ENCODE results near the gene RAB11FIP4.

DNA sequence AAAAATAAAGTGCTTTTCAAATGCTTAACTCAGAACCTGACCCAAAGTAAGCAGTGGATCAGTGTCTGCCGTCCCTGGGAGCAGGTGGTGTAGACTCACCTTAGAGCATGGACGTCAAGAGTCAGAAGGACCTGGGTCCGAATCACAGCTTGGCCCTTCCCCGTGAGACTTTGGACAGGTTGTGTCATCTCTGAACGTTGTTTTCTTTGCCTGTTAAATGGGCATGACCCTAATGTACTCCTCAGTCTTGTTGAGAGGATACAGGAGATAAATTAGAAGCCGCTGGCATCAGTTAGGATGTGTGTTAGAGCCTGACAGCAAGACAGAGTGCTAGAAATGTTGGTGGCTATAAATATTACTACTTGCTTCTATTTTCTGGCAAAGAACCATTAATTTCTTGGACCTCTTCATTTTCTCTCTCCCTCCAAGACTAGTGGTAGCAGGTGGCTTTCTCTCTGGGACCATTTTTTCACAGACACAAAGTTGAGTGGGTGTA, 68.8 kb downstream of the RAB11FIP4 start:
- TF ChIP-seq, protein P1, sequence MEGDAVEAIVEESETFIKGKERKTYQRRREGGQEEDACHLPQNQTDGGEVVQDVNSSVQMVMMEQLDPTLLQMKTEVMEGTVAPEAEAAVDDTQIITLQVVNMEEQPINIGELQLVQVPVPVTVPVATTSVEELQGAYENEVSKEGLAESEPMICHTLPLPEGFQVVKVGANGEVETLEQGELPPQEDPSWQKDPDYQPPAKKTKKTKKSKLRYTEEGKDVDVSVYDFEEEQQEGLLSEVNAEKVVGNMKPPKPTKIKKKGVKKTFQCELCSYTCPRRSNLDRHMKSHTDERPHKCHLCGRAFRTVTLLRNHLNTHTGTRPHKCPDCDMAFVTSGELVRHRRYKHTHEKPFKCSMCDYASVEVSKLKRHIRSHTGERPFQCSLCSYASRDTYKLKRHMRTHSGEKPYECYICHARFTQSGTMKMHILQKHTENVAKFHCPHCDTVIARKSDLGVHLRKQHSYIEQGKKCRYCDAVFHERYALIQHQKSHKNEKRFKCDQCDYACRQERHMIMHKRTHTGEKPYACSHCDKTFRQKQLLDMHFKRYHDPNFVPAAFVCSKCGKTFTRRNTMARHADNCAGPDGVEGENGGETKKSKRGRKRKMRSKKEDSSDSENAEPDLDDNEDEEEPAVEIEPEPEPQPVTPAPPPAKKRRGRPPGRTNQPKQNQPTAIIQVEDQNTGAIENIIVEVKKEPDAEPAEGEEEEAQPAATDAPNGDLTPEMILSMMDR (IDR thresholded peaks at IDR 0.05) = no peak
- TF ChIP-seq SIN3A (IDR thresholded peaks at IDR 0.05; ENCODE audit: borderline replicate concordance, insufficient read depth, low read depth, low read length) (no peak), POLR2AphosphoS5 (IDR thresholded peaks at IDR 0.05; ENCODE audit: low read depth, low read length) (no peak)
- TF ChIP-seq, protein P2, sequence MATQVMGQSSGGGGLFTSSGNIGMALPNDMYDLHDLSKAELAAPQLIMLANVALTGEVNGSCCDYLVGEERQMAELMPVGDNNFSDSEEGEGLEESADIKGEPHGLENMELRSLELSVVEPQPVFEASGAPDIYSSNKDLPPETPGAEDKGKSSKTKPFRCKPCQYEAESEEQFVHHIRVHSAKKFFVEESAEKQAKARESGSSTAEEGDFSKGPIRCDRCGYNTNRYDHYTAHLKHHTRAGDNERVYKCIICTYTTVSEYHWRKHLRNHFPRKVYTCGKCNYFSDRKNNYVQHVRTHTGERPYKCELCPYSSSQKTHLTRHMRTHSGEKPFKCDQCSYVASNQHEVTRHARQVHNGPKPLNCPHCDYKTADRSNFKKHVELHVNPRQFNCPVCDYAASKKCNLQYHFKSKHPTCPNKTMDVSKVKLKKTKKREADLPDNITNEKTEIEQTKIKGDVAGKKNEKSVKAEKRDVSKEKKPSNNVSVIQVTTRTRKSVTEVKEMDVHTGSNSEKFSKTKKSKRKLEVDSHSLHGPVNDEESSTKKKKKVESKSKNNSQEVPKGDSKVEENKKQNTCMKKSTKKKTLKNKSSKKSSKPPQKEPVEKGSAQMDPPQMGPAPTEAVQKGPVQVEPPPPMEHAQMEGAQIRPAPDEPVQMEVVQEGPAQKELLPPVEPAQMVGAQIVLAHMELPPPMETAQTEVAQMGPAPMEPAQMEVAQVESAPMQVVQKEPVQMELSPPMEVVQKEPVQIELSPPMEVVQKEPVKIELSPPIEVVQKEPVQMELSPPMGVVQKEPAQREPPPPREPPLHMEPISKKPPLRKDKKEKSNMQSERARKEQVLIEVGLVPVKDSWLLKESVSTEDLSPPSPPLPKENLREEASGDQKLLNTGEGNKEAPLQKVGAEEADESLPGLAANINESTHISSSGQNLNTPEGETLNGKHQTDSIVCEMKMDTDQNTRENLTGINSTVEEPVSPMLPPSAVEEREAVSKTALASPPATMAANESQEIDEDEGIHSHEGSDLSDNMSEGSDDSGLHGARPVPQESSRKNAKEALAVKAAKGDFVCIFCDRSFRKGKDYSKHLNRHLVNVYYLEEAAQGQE (IDR thresholded peaks at IDR 0.05; ENCODE audit: insufficient read depth in 1 of 2, low read depth in 2 of 2, low read length in 1 of 2) = no peak
